ENCODE data around the gene PCSK1. TPM values are rescaled to one million over a fixed set of nuclear protein-coding genes. Genes with fewer than 3 reads are reported as not detected.

PCSK1 gene
- total and polyA plus RNA-seq, 2 of the 8 experiments (the other 6 are each of a cell fraction or from before 2014, with no cell fraction given) = 1.3 to 3.2 TPM

GRCh38 chr5:96402500-96402899, 30.5 kb downstream of the PCSK1 start:
- H3K23ac ChIP-seq (ENCODE audit: insufficient read length) = no peak overlapping the region
- H3K18ac ChIP-seq (ENCODE audit: extremely low read depth, low read length) = no peak overlapping the region
- no peaks in the 10 kb centered on the region for H3K79me1 ChIP-seq (ENCODE audit: low read depth, low read length)
- no peak overlapping the region for H3K4ac ChIP-seq (replicated peaks; ENCODE audit: insufficient read length, low read depth, low read length)
- no peaks in the 10 kb centered on the region for H3K36me3 ChIP-seq (ENCODE audit: control insufficient read depth in 2 of 4, insufficient read depth in 4 of 4, low read length in 3 of 4)
- ChIA-PET POLR2A (ENCODE audit: partially characterized antibody) (no interaction called here), CTCF (ENCODE audit: partially characterized antibody) (interaction anchor here (0.8 to 1.5 kb wide), 2 partner anchors 11 to 135 kb away, joined by 3 read pairs; no protein-coding TSS in a partner anchor)
- H2BK20ac ChIP-seq (ENCODE audit: low read length) = no peak overlapping the region
- H2BK15ac ChIP-seq (ENCODE audit: low read length) = no peak overlapping the region
- no peaks in the 10 kb centered on the region for H4K20me1 ChIP-seq (replicated peaks in 1 of 2; ENCODE audit: control insufficient read depth in 1 of 2, insufficient read depth in 2 of 2, low read length in 2 of 2)
- H3K79me2 ChIP-seq (ENCODE audit: control insufficient read depth in 1 of 2, insufficient read depth in 2 of 2, low read length in 2 of 2) = no peaks in the 10 kb centered on the region
- no peaks in the 10 kb centered on the region for H3K9me3 ChIP-seq (ENCODE audit: insufficient read depth in 2 of 2, low read depth in 1 of 2, low read length in 1 of 2)
- no peak overlapping the region for H3K9ac ChIP-seq (replicated peaks in 1 of 4; ENCODE audit: extremely low read depth in 1 of 4, low read depth in 3 of 4, low read length in 3 of 4)
- H4K91ac ChIP-seq (replicated peaks; ENCODE audit: insufficient read length, low read length) = no peak overlapping the region
- H3K4me1 ChIP-seq (replicated peaks in 1 of 4; ENCODE audit: control insufficient read depth in 3 of 4, insufficient read depth in 4 of 4, low read length in 3 of 4) = no peaks in the 10 kb centered on the region
- no peak overlapping the region for H2BK12ac ChIP-seq (ENCODE audit: low read depth, low read length)
- no peak overlapping the region for H3K14ac ChIP-seq (ENCODE audit: insufficient read length)
- WGBS, 2 experiments (ENCODE audit: extremely low coverage in 1 of 2, insufficient coverage in 1 of 2, insufficient read length in 1 of 2, insufficient replicate concordance in 2 of 2, low coverage in 1 of 2, low lambda C conversion rate in 2 of 2, missing lambda C conversion rate in 1 of 2) = 98% methylated on average over 5 of the region's 6 CpGs; no CpG with 5 or more reads in 1 of the 2 experiments
- H3K4me2 ChIP-seq (ENCODE audit: insufficient read depth in 1 of 2, low read depth in 2 of 2, low read length in 2 of 2) = no peak overlapping the region
- no peak overlapping the region for H3K56ac ChIP-seq (replicated peaks; ENCODE audit: insufficient read length, low read depth, low read length)
- no peaks in the 10 kb centered on the region for H3K27me3 ChIP-seq (replicated peaks in 1 of 4; ENCODE audit: control insufficient read depth in 3 of 4, extremely low read depth in 1 of 4, insufficient read depth in 3 of 4, low read length in 3 of 4)
- H2BK5ac ChIP-seq (ENCODE audit: low read depth, low read length) = no peak overlapping the region
- H4K5ac ChIP-seq (ENCODE audit: insufficient read length, low read depth, low read length) = no peak overlapping the region
- no peaks in the 10 kb centered on the region for H3K23me2 ChIP-seq (ENCODE audit: low read depth, low read length)
- H2BK120ac ChIP-seq (replicated peaks; ENCODE audit: low read depth, low read length) = no peak overlapping the region
- H2AK5ac ChIP-seq (ENCODE audit: low read depth, low read length) = no peak overlapping the region
- no peak overlapping the region for H3K4me3 ChIP-seq (ENCODE audit: extremely low read depth in 1 of 4, insufficient read depth in 2 of 4, low read depth in 3 of 4, low read length in 4 of 4)
- H3K27ac ChIP-seq (ENCODE audit: low read depth, low read length) = no peak overlapping the region
- no peak overlapping the region for H2AFZ ChIP-seq (ENCODE audit: low read length)
- DNase-seq (ENCODE audit: low read depth in 1 of 2, low spot score in 2 of 2) (no peak), FAIRE-seq (no peak)
- H4K8ac ChIP-seq (ENCODE audit: extremely low read depth, insufficient read depth, low read length) = no peak overlapping the region
- TF ChIP-seq POLR2AphosphoS5 (IDR thresholded peaks at IDR 0.05; ENCODE audit: low read depth, low read length) (no peak), CTCF (IDR thresholded peaks at IDR 0.05; ENCODE audit: control extremely low read depth in 1 of 3, insufficient read depth in 1 of 3, low read depth in 1 of 3, low read length in 3 of 3) (no peak), ASH2L (IDR thresholded peaks at IDR 0.05; ENCODE audit: low read length) (no peak), KDM1A (IDR thresholded peaks at IDR 0.05; ENCODE audit: borderline replicate concordance, low read length) (no peak), SIX5 (IDR thresholded peaks at IDR 0.05; ENCODE audit: low read depth, low read length) (no peak), BRCA1 (IDR thresholded peaks at IDR 0.05; ENCODE audit: low read depth, low read length) (no peak), RXRA (IDR thresholded peaks at IDR 0.05; ENCODE audit: insufficient read depth, low read depth, low read length) (no peak), CHD2 (IDR thresholded peaks at IDR 0.05; ENCODE audit: low read length) (no peak), FOSL1 (IDR thresholded peaks at IDR 0.05; ENCODE audit: insufficient read depth, low read depth, low read length) (no peak), SIN3A (conservative IDR thresholded peaks at IDR 0.05 in 1 of 2, IDR thresholded peaks at IDR 0.05 in 1 of 2; ENCODE audit: low read depth in 1 of 2, low read length in 2 of 2) (no peak), CREB1 (IDR thresholded peaks at IDR 0.05) (no peak), TAF7 (optimal IDR thresholded peaks at IDR 0.05; ENCODE audit: borderline replicate concordance, low read depth, low read length) (no peak), SP1 (IDR thresholded peaks at IDR 0.05; ENCODE audit: low read depth, low read length) (no peak)

Data from H1 (cell line).